ENCODE data around the gene PIK3IP1. TPM values are rescaled to one million over a fixed set of nuclear protein-coding genes. Genes with fewer than 3 reads are reported as not detected.

PIK3IP1 gene
- total and polyA plus RNA-seq, 7 donors: 2.0 to 11.6 (median 7.4) TPM

DNA sequence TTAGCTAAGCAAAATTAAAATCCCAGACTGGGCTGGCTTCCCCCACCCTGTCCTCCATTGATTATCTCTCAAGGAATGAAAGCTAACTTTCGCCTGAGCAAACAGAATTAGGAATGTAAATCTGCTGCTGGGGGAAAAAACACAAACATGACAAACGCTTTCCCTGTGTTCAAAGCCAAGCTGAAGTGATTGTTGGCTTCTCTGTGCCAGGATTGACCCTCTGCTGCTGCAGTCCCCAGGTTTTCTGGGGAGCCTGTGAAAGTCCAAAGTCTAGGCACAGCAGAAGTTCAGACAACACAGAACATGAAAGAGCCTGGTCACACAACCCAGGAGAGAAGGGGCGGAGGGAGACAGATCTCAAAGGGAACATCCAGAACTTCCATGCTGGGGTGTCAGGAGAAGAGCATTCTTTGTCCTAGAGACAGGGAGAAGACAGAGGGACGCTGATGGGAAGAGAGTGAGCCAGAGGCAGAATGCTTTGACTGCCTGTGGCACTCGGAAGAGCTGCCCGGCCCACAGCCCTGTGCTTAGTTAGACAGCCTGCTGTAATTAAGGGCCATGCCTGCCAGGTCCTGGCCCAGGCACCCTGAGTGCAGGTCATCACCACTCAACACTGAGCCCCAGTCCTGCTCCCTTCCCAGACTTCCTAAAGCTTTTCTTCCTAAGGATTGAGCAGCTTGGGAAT lies 47.0 kb upstream of the PIK3IP1 start:
- H3K9me3 ChIP-seq: no peaks in the 10 kb centered on the region
- 65 to 76% (median 72%) methylated on average over 6 of the region's 6 CpGs for WGBS, 3 donors
- no peaks in the 10 kb centered on the region for H3K27me3 ChIP-seq (ENCODE audit: insufficient read depth in 3 of 3, low read length in 2 of 3)
- TF ChIP-seq, protein P1, sequence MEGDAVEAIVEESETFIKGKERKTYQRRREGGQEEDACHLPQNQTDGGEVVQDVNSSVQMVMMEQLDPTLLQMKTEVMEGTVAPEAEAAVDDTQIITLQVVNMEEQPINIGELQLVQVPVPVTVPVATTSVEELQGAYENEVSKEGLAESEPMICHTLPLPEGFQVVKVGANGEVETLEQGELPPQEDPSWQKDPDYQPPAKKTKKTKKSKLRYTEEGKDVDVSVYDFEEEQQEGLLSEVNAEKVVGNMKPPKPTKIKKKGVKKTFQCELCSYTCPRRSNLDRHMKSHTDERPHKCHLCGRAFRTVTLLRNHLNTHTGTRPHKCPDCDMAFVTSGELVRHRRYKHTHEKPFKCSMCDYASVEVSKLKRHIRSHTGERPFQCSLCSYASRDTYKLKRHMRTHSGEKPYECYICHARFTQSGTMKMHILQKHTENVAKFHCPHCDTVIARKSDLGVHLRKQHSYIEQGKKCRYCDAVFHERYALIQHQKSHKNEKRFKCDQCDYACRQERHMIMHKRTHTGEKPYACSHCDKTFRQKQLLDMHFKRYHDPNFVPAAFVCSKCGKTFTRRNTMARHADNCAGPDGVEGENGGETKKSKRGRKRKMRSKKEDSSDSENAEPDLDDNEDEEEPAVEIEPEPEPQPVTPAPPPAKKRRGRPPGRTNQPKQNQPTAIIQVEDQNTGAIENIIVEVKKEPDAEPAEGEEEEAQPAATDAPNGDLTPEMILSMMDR (IDR thresholded peaks at IDR 0.05): no peak
- no peak overlapping the region for H3K4me3 ChIP-seq
- DNase-seq (no peak), ATAC-seq (no peak)
- H3K27ac ChIP-seq: no peak overlapping the region
- H3K36me3 ChIP-seq (ENCODE audit: insufficient read depth in 1 of 2, low read depth in 1 of 2): peaks cover 2 to 73% of the 10 kb centered on the region in 2 donors
- intact Hi-C loops (cut with DNase I): no loop called here
- H3K4me1 ChIP-seq: peaks cover 19% of the 10 kb centered on the region

DNA sequence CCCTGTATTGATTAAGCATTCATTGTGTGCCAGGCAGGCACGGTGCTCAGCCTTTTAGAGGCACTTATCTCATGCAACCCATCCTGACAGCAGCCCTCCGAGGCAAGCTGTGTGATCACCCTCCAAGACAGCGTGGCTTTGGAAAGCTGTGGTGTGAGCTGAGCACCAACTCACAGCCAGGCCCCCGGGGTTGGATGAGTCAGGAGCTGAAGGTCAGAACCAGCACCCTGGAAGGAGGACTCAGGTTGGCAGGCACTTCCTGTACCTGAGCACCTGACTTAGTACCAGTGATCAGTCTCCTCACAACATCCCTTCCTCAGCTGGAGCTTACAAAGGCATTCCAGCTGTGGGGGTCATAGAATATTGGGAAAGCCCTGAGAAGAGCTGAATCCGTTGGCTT lies 44.9 kb upstream of the PIK3IP1 start:
- no peak overlapping the region for H3K27ac ChIP-seq
- H3K4me3 ChIP-seq: no peak overlapping the region
- intact Hi-C loops (cut with DNase I): no loop called here
- DNase-seq (no peak), ATAC-seq (peak in 3 of 4 donors; percentile 31 to 47 (median 37))
- H3K4me1 ChIP-seq: peaks cover 6% of the 10 kb centered on the region
- peaks cover 2 to 86% of the 10 kb centered on the region in 2 donors for H3K36me3 ChIP-seq (ENCODE audit: insufficient read depth in 1 of 2, low read depth in 1 of 2)
- TF ChIP-seq, protein P1 (IDR thresholded peaks at IDR 0.05): no peak
- no peaks in the 10 kb centered on the region for H3K27me3 ChIP-seq (ENCODE audit: insufficient read depth in 3 of 3, low read length in 2 of 3)
- no peaks in the 10 kb centered on the region for H3K9me3 ChIP-seq
- 83 to 95% (median 88%) methylated on average over 5 of the region's 5 CpGs for WGBS, 3 donors

DNA sequence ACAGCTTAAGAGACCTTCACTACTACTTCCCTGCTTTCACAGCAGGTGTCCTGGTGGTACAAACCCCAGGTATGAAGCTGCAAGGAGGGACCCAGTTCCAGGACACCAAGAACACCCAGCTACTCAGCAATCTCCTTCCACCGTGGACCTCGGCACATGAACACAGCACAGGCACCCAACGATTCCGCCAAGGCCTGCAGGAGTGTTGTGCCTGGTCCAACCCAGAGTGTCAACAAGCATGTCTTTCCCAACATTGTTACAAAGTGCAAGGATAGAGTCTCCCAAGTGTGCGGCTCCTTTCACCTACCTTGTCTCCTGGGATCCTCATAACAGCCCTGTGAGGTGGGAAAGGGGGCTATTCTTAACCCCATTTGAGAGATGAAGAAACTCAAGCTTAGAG lies 42.0 kb upstream of the PIK3IP1 start:
- Histone ChIP-seq H3K9me3 (no peaks in the 10 kb centered on the region), H3K36me3 (ENCODE audit: insufficient read depth in 1 of 2, low read depth in 1 of 2) (peaks cover 2 to 85% of the 10 kb centered on the region in 2 donors), H3K27me3 (ENCODE audit: insufficient read depth in 3 of 3, low read length in 2 of 3) (no peaks in the 10 kb centered on the region), H3K4me1 (peaks cover 20% of the 10 kb centered on the region), H3K27ac (no peak overlapping the region), H3K4me3 (no peak overlapping the region)
- ATAC-seq (no peak), DNase-seq (no peak)
- intact Hi-C loops (cut with DNase I): no loop called here
- WGBS, 3 donors: 90 to 95% (median 93%) methylated on average over 5 of the region's 5 CpGs
- TF ChIP-seq, protein P1 (IDR thresholded peaks at IDR 0.05): no peak

DNA sequence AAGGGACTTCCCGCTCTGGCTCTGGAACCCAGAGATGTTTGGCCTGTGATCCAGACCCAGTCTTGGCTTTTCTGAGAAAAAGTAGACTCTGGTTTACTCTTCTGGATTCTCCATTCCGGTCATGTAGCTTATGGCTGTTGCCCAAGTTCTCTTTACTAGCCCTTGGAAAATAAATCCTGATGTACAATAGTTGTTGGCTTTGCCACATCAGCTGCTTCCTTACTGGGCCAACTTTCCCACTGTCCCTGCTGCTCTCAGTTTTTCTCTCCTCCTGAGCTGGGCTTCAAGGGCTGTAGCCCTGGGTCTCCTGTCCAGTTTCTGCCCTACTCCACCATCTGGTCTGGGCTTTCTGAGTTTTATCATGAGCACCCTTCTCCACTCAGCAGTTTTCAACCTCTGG lies 41.4 kb upstream of the PIK3IP1 start:
- ATAC-seq (no peak), DNase-seq (no peak)
- Histone ChIP-seq H3K4me1 (peaks cover 27% of the 10 kb centered on the region), H3K27me3 (ENCODE audit: insufficient read depth in 3 of 3, low read length in 2 of 3) (no peaks in the 10 kb centered on the region), H3K9me3 (no peaks in the 10 kb centered on the region), H3K36me3 (ENCODE audit: insufficient read depth in 1 of 2, low read depth in 1 of 2) (peaks cover 2 to 85% of the 10 kb centered on the region in 2 donors), H3K4me3 (no peak overlapping the region), H3K27ac (no peak overlapping the region)
- intact Hi-C loops (cut with DNase I): no loop called here
- 72 to 77% (median 76%) methylated on average over 2 of the region's 2 CpGs for WGBS, 3 donors
- TF ChIP-seq, protein P1 (IDR thresholded peaks at IDR 0.05): no peak

DNA sequence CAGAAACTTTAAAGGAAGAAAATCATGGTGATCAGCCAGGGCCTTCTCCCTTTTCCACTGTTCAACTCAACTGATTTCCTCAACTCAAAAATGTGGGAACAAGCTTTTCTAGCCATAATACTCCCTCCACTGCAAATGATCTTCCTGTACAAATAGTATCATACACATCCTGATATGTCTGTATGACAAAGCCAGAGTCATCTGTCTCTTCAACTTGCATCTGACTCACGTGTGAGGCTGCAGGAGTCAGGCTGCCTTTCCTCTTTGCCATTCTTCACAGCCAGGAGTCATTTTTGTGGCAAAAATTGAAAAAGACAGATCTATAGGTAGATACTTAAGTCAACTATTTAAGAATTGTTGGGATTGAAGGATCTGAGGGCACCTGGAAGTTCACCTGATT lies 40.6 kb upstream of the PIK3IP1 start:
- DNase-seq (no peak), ATAC-seq (no peak)
- no peaks in the 10 kb centered on the region for H3K27me3 ChIP-seq (ENCODE audit: insufficient read depth in 3 of 3, low read length in 2 of 3)
- H3K36me3 ChIP-seq (ENCODE audit: insufficient read depth in 1 of 2, low read depth in 1 of 2): peaks cover 2 to 85% of the 10 kb centered on the region in 2 donors
- H3K9me3 ChIP-seq: no peaks in the 10 kb centered on the region
- H3K4me1 ChIP-seq: peaks cover 30% of the 10 kb centered on the region
- 69 to 88% (median 83%) methylated on average over 1 of the region's 1 CpG for WGBS, 3 donors
- TF ChIP-seq, protein P1 (IDR thresholded peaks at IDR 0.05): no peak
- intact Hi-C loops (cut with DNase I): no loop called here
- no peak overlapping the region for H3K4me3 ChIP-seq
- no peak overlapping the region for H3K27ac ChIP-seq

Measured in psoas muscle (tissue), 8 donors.